Epithelial cell of esophagus (primary cell): ENCODE results near the gene HIP1.
"Not testable (repeated sequence)": the region's sequence is repeated elsewhere in the genome, so short reads cannot be mapped to it uniquely, and the experiment has no call there.

Source experiments
- DNase-seq: peaks from one replicate; pipeline ENCODE4 v3.0.0; 2010; ENCODE audit warnings: low read depth
- H3K4me3 ChIP-seq: 2 replicates; pipeline ENCODE4 v1.5.1; 2011; ENCODE audit warnings: mild to moderate bottlenecking, low read length, control low read depth
- CTCF ChIP-seq: IDR thresholded peaks from 2 replicates; pipeline ENCODE4 v1.5.1; 2011; ENCODE audit warnings: low read depth, mild to moderate bottlenecking, low read length, control low read depth, inconsistent platforms; ENCODE audit not compliant: insufficient read depth; ENCODE audit errors: missing control alignments

HIP1 gene

DNA sequence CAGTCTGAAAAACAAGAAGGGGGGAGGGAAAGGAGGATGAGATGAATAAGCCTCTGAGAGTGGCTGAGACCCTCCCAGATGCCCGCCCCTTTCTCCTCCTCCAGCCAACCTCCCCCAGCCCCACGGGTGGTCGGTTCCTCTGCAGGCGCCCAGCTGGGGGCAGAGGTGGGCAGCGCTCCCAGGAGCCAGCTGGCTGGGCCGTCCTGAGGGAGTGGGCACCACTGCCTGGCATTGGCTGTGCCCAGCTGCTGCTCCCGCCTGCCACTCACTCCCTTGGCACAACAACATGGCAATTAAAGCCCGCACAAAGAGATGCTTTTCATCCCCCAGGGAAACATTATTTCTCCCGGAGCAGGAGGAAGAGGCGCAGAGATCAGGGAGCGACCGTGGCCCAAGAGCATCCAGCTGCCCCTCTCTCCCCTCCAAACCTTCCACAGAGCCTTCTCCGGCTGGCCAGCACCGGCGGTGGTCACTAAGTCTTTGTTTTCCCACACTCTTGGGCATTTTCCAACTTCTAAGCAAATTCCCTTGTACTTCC lies 139.4 kb downstream of the HIP1 start:
- DNase-seq = no peak
- no peak overlapping the region for H3K4me3 ChIP-seq
- TF ChIP-seq CTCF = no peak

- TF ChIP-seq CTCF = no peak
- no peak for DNase-seq
- no peak overlapping the region for H3K4me3 ChIP-seq
Observed at GRCh38 chr7:75596727-75597614, 141.8 kb downstream of the HIP1 start.

- no peak for TF ChIP-seq CTCF
- no peak for DNase-seq
- H3K4me3 ChIP-seq = no peak overlapping the region
Observed at GRCh38 chr7:75595766-75596165, 143.0 kb downstream of the HIP1 start.

- not testable (repeated sequence) for DNase-seq, H3K4me3 ChIP-seq
Observed at GRCh38 chr7:75593500-75594184, 145.1 kb downstream of the HIP1 start.

DNA sequence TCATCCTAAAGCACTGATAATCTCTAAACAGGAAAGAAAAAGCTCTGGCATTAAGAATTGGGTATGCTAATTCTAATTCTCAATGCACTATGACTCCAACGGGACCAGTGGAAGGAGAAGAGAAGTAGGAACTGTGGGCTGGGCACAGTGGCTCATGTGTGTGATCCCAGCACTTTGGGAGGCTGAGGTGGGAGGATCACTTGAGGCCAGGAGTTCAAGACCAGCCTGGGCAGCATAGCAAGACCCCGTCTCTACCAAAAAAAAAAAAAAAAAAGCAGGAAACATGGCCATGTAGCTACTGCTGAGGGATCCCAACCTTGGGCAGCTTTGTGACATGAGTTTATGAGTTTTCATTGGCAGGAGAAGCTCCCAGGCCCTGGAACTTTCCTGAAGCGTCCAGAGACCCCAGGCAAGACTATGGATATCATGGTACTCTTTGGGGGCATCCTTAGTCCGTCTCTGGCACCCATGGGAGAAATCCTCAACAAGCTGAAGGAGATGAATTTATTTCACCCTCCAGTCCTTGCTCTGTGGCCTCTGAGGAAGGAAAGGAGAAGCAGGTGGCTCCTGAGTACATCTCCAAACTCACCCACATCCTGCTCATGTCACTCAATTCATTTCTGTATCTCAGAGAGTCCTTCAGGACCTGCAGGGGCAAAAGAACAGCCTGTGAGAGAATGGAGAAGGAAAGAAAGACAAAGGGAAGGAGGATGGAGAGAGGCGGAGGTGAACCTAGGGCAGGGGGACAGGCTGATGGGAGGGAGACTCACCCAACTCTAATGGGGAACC lies 147.1 kb downstream of the HIP1 start:
- no peak overlapping the region for H3K4me3 ChIP-seq
- TF ChIP-seq CTCF = no peak
- no peak for DNase-seq

DNA sequence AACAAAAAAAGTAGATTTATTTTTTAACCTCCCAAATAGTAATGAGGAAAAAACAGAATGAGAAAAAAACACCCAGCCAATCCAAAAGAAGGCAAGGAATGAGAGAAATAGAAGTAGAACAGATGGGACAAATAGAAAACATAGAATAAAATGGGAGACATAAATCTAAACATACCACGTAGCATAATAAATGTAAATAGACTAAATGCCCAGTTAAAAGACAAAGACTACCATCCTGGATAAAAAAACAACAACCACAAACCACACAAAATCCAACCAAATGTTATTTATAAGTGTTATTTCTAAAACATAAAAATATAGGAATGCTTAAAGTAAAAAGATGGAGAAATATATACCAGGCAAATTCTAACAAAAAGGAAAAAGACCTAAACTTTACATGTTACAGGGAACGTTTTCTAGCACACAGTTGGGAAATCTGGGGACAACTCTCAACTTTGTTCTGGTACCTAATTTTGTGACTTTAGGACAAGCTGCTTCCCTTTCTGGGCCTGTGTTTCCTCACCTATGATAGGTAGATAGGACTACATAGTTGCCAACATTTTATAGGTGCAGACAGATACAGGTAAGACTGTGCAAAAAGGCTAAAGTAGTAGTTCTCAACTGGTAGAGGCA lies 148.3 kb downstream of the HIP1 start:
- DNase-seq = no peak
- H3K4me3 ChIP-seq = no peak overlapping the region
- no peak for TF ChIP-seq CTCF

DNA sequence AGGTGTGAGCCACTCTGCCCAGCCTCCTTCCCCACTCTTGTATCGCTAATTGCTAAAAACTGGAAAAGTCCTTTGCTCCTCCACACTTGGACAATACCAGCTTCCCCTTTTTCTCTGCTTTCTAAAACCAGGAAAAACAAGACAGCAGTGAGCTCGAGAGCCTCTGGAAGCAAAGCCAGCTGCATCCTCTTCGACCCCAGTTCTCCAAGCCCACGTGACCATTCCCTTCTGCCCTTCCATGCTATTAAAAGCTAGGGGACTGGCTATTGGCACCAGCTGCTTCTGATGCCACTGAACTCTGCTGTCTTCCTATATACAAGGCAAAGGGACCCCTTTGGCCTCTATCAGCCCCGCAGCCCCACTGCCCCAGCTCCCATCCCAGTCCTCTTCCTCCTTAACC lies 154.4 kb downstream of the HIP1 start:
- TF ChIP-seq CTCF = no peak
- no peak overlapping the region for H3K4me3 ChIP-seq

More for the DNA sequence above, 154.4 kb downstream of the HIP1 start:
- no peak for DNase-seq
